ENCODE measurements around the gene RBM20. TPM values are rescaled to one million over a fixed set of nuclear protein-coding genes. Genes with fewer than 3 reads are reported as not detected.

The RBM20 gene
- polyA plus RNA-seq, 1 donor = 0.96 TPM

DNA sequence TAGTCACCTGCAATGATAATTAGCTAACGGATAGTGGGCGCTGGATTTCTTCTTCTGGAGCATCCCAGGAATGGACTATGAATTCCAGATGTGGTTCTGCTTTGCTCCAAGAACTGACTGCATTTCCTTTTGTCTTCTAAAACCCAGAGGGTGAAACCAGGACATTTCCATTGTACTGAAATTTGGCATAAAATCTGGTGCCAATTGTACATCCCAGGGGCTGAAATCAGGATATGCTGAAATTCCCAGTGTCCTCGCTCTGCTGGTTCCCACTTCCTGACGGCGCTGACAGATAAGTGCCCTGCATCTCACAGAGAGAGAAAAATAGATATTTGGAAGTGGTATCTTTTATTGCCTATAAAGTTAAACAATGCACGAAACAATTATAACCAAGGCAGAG is 31.9 kb downstream of the RBM20 start:
- Histone ChIP-seq H3K27ac (ENCODE audit: low read length) (no peak overlapping the region), H3K4me3 (ENCODE audit: low read length) (no peak overlapping the region), H3K36me3 (ENCODE audit: control insufficient read depth, insufficient read depth, low read length) (no peaks in the 10 kb centered on the region), H3K27me3 (ENCODE audit: control insufficient read depth, insufficient read depth, low read length) (peaks cover 10% of the 10 kb centered on the region), H3K9me3 (ENCODE audit: control insufficient read depth, low read depth, low read length) (no peaks in the 10 kb centered on the region), H3K4me1 (ENCODE audit: control insufficient read depth, insufficient read depth, low read length) (peaks cover 3% of the 10 kb centered on the region)
- DNase-seq = no peak
- 80% methylated on average over 1 of the region's 6 CpGs for WGBS (ENCODE audit: insufficient coverage, low lambda C conversion rate)

DNA sequence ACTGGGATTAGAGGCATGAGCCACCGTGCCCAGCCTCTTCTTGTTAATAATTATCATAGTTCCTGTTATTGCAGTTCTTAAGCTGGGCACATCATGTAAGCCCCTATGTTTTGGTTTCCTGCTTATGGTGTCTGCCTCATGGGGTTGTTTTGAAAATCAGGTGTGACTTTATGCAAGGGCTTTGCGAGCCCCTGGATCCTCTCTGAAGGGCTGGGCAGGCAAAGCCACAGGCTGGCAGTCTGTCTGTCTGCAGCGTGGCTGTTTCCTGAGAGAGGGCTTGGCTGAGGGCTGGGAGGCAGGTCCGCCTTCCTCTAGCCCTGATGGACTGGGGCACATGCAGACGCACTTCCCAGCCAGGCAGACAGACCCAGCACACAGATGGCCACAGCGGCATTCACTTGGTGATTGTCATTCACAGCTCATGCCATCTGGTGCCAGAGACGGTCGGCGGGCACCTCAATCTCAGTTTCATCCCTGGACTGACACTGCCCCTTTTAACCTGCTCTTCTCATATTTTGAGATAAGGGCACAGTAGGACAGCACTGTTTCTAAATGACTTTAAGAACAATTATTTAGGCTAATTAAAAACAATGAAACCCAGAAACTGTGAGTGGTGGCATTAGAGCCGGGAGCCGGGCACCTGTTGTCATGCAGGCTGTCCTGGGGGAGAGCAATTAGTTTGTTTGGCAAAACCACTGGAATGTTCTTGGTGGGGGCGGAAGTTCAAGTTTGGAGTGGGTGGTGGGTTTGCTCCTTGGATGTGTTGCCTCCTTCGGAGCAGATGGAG is 35.5 kb downstream of the RBM20 start:
- H3K27ac ChIP-seq (ENCODE audit: low read length) = no peak overlapping the region
- no peaks in the 10 kb centered on the region for H3K36me3 ChIP-seq (ENCODE audit: control insufficient read depth, insufficient read depth, low read length)
- peaks cover 2% of the 10 kb centered on the region for H3K27me3 ChIP-seq (ENCODE audit: control insufficient read depth, insufficient read depth, low read length)
- no peak overlapping the region for H3K4me3 ChIP-seq (ENCODE audit: low read length)
- no peaks in the 10 kb centered on the region for H3K9me3 ChIP-seq (ENCODE audit: control insufficient read depth, low read depth, low read length)
- DNase-seq = no peak
- no peaks in the 10 kb centered on the region for H3K4me1 ChIP-seq (ENCODE audit: control insufficient read depth, insufficient read depth, low read length)
- WGBS (ENCODE audit: insufficient coverage, low lambda C conversion rate) = no CpG with 5 or more reads among the region's 13 CpGs

GRCh38 chr10:110680273-110681020 is 36.3 kb downstream of the RBM20 start:
- no peak for DNase-seq
- WGBS (ENCODE audit: insufficient coverage, low lambda C conversion rate) = 60% methylated on average over 2 of the region's 18 CpGs

GRCh38 chr10:110681023-110681681 is 37.0 kb downstream of the RBM20 start:
- H3K27ac ChIP-seq (ENCODE audit: low read length) = no peak overlapping the region
- H3K9me3 ChIP-seq (ENCODE audit: control insufficient read depth, low read depth, low read length) = no peaks in the 10 kb centered on the region
- H3K27me3 ChIP-seq (ENCODE audit: control insufficient read depth, insufficient read depth, low read length) = peaks cover 8% of the 10 kb centered on the region
- no peak overlapping the region for H3K4me3 ChIP-seq (ENCODE audit: low read length)
- H3K36me3 ChIP-seq (ENCODE audit: control insufficient read depth, insufficient read depth, low read length) = no peaks in the 10 kb centered on the region
- peak in 1 of 2 donors; percentile 33 for DNase-seq
- no peaks in the 10 kb centered on the region for H3K4me1 ChIP-seq (ENCODE audit: control insufficient read depth, insufficient read depth, low read length)
- WGBS (ENCODE audit: insufficient coverage, low lambda C conversion rate) = no CpG with 5 or more reads among the region's 7 CpGs

More at GRCh38 chr10:110680273-110681020, 36.3 kb downstream of the RBM20 start:
- H3K9me3 ChIP-seq (ENCODE audit: control insufficient read depth, low read depth, low read length) = no peaks in the 10 kb centered on the region
- no peak overlapping the region for H3K27ac ChIP-seq (ENCODE audit: low read length)
- H3K4me3 ChIP-seq (ENCODE audit: low read length) = no peak overlapping the region
- H3K36me3 ChIP-seq (ENCODE audit: control insufficient read depth, insufficient read depth, low read length) = no peaks in the 10 kb centered on the region
- H3K27me3 ChIP-seq (ENCODE audit: control insufficient read depth, insufficient read depth, low read length) = peaks cover 8% of the 10 kb centered on the region
- H3K4me1 ChIP-seq (ENCODE audit: control insufficient read depth, insufficient read depth, low read length) = no peaks in the 10 kb centered on the region

DNA sequence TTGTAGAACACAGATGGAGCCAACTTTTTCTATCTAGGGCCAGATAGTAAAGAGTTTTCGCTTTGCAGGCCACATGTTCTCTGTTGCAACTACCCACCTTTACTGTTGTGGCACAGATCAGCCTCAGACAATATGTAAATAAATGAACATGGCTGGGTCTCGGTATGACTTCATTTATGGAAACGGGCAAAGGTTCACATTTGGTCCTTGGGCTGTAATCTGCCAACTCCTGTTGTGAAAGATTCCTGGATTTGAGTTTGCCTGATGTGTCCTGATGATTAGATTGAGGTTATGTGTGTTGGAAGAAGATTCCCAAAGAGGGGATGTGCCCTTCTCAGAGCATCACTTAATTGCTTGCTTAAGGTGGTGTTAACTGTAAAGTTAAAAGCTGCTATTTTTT is 38.2 kb downstream of the RBM20 start:
- H3K4me3 ChIP-seq (ENCODE audit: low read length) = no peak overlapping the region
- no peak overlapping the region for H3K27ac ChIP-seq (ENCODE audit: low read length)
- H3K9me3 ChIP-seq (ENCODE audit: control insufficient read depth, low read depth, low read length) = no peaks in the 10 kb centered on the region
- DNase-seq = no peak
- WGBS (ENCODE audit: insufficient coverage, low lambda C conversion rate) = no CpG with 5 or more reads among the region's 3 CpGs
- no peaks in the 10 kb centered on the region for H3K4me1 ChIP-seq (ENCODE audit: control insufficient read depth, insufficient read depth, low read length)
- peaks cover 8% of the 10 kb centered on the region for H3K27me3 ChIP-seq (ENCODE audit: control insufficient read depth, insufficient read depth, low read length)
- H3K36me3 ChIP-seq (ENCODE audit: control insufficient read depth, insufficient read depth, low read length) = no peaks in the 10 kb centered on the region

- no peak for DNase-seq
- Histone ChIP-seq H3K27ac (ENCODE audit: low read length) (no peak overlapping the region), H3K9me3 (ENCODE audit: control insufficient read depth, low read depth, low read length) (no peaks in the 10 kb centered on the region)
Measured at GRCh38 chr10:110684800-110685446, 40.8 kb downstream of the RBM20 start.

GRCh38 chr10:110686047-110686446 is 41.9 kb downstream of the RBM20 start:
- WGBS (ENCODE audit: insufficient coverage, low lambda C conversion rate) = 100% methylated on average over 2 of the region's 6 CpGs
- no peaks in the 10 kb centered on the region for H3K4me1 ChIP-seq (ENCODE audit: control insufficient read depth, insufficient read depth, low read length)
- H3K27ac ChIP-seq (ENCODE audit: low read length) = no peak overlapping the region
- H3K4me3 ChIP-seq (ENCODE audit: low read length) = no peak overlapping the region
- peaks cover 8% of the 10 kb centered on the region for H3K27me3 ChIP-seq (ENCODE audit: control insufficient read depth, insufficient read depth, low read length)
- DNase-seq = no peak
- H3K36me3 ChIP-seq (ENCODE audit: control insufficient read depth, insufficient read depth, low read length) = no peaks in the 10 kb centered on the region
- no peaks in the 10 kb centered on the region for H3K9me3 ChIP-seq (ENCODE audit: control insufficient read depth, low read depth, low read length)

More at GRCh38 chr10:110684800-110685446, 40.8 kb downstream of the RBM20 start:
- H3K27me3 ChIP-seq (ENCODE audit: control insufficient read depth, insufficient read depth, low read length) = peaks cover 8% of the 10 kb centered on the region
- no peak overlapping the region for H3K4me3 ChIP-seq (ENCODE audit: low read length)
- 50% methylated on average over 2 of the region's 22 CpGs for WGBS (ENCODE audit: insufficient coverage, low lambda C conversion rate)
- no peaks in the 10 kb centered on the region for H3K4me1 ChIP-seq (ENCODE audit: control insufficient read depth, insufficient read depth, low read length)
- no peaks in the 10 kb centered on the region for H3K36me3 ChIP-seq (ENCODE audit: control insufficient read depth, insufficient read depth, low read length)

DNA sequence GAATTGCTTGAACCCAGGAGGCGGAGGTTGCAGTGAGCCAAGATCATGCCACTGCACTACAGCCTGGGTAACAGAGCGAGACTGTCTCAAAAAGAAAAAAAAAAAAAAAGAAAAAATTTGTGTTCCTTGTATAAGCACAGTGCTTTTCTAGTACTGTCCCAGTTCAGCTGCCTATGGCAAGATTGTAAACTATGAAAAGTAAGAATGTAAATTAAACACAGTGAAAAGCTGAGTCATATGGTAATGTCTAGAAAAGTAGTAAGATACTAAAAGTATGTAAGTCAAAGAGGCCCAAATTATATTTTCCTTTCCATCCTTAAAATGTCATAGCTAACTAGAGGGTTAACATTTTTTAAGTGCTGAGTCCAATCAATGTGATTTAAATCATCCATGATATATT is 42.8 kb downstream of the RBM20 start:
- Histone ChIP-seq H3K36me3 (ENCODE audit: control insufficient read depth, insufficient read depth, low read length) (no peaks in the 10 kb centered on the region), H3K9me3 (ENCODE audit: control insufficient read depth, low read depth, low read length) (no peaks in the 10 kb centered on the region), H3K4me1 (ENCODE audit: control insufficient read depth, insufficient read depth, low read length) (no peaks in the 10 kb centered on the region), H3K27ac (ENCODE audit: low read length) (no peak overlapping the region), H3K4me3 (ENCODE audit: low read length) (no peak overlapping the region), H3K27me3 (ENCODE audit: control insufficient read depth, insufficient read depth, low read length) (peaks cover 8% of the 10 kb centered on the region)
- DNase-seq = no peak
- 67% methylated on average over 1 of the region's 2 CpGs for WGBS (ENCODE audit: insufficient coverage, low lambda C conversion rate)

DNA sequence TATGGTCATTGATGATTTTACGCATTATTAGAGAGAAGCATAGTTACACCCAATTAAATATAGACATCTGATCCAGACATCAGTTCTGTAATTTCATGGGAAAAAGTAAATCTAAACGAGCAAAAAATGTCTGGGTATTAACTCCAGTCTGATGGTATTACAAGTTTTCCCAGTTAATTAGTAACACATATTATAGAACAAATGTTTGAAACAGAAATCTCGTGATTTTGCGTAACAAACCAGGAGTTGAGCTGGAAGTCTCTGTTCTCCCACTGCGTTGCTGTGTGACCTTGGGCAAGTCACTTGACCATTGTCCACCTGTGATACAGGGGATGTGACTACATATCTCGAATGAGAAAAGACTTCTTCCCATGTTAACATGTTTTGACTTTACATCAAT is 43.3 kb downstream of the RBM20 start:
- no peak overlapping the region for H3K27ac ChIP-seq (ENCODE audit: low read length)
- WGBS (ENCODE audit: insufficient coverage, low lambda C conversion rate) = 83% methylated on average over 1 of the region's 6 CpGs
- no peak overlapping the region for H3K4me3 ChIP-seq (ENCODE audit: low read length)
- peaks cover 8% of the 10 kb centered on the region for H3K27me3 ChIP-seq (ENCODE audit: control insufficient read depth, insufficient read depth, low read length)
- no peak for DNase-seq
- no peaks in the 10 kb centered on the region for H3K36me3 ChIP-seq (ENCODE audit: control insufficient read depth, insufficient read depth, low read length)
- H3K9me3 ChIP-seq (ENCODE audit: control insufficient read depth, low read depth, low read length) = no peaks in the 10 kb centered on the region
- H3K4me1 ChIP-seq (ENCODE audit: control insufficient read depth, insufficient read depth, low read length) = no peaks in the 10 kb centered on the region

DNA sequence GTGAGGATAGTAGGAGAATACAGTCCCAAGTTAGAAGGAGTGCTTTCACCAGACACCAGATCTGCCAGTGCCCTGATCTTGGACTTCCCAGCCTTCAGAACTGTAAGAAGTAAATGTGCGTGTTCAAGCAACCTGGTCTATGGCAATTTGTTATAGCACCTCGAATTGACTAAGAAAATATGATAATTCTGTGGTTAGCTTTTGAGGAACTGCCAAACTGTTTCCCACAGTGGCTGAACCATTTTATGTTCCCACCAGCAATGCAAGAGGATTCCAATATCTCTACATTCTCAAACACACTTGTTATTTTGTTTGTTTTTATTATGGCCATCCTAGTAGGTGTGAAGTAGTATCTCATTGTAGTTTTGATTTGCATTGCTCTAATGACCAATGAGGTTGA is 47.0 kb downstream of the RBM20 start:
- no CpG with 5 or more reads among the region's 2 CpGs for WGBS (ENCODE audit: insufficient coverage, low lambda C conversion rate)
- H3K36me3 ChIP-seq (ENCODE audit: control insufficient read depth, insufficient read depth, low read length) = no peaks in the 10 kb centered on the region
- no peak for DNase-seq

More for the DNA sequence above, 47.0 kb downstream of the RBM20 start:
- no peak overlapping the region for H3K4me3 ChIP-seq (ENCODE audit: low read length)
- H3K27me3 ChIP-seq (ENCODE audit: control insufficient read depth, insufficient read depth, low read length) = no peaks in the 10 kb centered on the region
- H3K4me1 ChIP-seq (ENCODE audit: control insufficient read depth, insufficient read depth, low read length) = no peaks in the 10 kb centered on the region
- H3K9me3 ChIP-seq (ENCODE audit: control insufficient read depth, low read depth, low read length) = no peaks in the 10 kb centered on the region
- no peak overlapping the region for H3K27ac ChIP-seq (ENCODE audit: low read length)
